ENCODE measurements around the gene SKAP2.

DNA sequence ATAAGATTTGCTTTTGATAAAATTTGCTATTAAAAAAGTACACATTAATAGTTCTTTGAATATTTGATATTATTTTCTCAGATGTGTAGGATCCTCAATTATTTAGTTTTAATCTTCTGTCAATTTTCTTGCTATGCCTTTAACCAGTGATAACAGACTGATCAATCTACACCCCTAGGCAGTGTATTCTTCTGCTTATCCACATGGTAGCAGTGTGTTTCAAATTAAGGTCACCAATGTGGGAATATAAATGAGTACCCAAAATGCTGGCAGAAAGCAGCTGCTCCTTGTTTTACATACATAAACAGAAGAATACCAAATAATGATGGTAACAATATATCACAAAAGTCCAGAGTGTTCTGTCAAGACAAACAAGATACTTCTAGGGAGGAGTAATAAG is 87.0 kb downstream of the SKAP2 start:
- TF ChIP-seq, protein P1, sequence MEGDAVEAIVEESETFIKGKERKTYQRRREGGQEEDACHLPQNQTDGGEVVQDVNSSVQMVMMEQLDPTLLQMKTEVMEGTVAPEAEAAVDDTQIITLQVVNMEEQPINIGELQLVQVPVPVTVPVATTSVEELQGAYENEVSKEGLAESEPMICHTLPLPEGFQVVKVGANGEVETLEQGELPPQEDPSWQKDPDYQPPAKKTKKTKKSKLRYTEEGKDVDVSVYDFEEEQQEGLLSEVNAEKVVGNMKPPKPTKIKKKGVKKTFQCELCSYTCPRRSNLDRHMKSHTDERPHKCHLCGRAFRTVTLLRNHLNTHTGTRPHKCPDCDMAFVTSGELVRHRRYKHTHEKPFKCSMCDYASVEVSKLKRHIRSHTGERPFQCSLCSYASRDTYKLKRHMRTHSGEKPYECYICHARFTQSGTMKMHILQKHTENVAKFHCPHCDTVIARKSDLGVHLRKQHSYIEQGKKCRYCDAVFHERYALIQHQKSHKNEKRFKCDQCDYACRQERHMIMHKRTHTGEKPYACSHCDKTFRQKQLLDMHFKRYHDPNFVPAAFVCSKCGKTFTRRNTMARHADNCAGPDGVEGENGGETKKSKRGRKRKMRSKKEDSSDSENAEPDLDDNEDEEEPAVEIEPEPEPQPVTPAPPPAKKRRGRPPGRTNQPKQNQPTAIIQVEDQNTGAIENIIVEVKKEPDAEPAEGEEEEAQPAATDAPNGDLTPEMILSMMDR (IDR thresholded peaks at IDR 0.05), result no peak
- no peak for TF ChIP-seq TFCP2L1 (CRISPR knock-in tag; IDR thresholded peaks at IDR 0.05)
- TF ChIP-seq HOXB13 (CRISPR knock-in tag; IDR thresholded peaks at IDR 0.05; ENCODE audit: low read depth), result no peak
- no peak for TF ChIP-seq ZFP36 (IDR thresholded peaks at IDR 0.05; ENCODE audit: borderline replicate concordance, partially characterized antibody)
- TF ChIP-seq HDAC2 (IDR thresholded peaks at IDR 0.05), result no peak
- TF ChIP-seq, protein P2, sequence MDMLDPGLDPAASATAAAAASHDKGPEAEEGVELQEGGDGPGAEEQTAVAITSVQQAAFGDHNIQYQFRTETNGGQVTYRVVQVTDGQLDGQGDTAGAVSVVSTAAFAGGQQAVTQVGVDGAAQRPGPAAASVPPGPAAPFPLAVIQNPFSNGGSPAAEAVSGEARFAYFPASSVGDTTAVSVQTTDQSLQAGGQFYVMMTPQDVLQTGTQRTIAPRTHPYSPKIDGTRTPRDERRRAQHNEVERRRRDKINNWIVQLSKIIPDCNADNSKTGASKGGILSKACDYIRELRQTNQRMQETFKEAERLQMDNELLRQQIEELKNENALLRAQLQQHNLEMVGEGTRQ (IDR thresholded peaks at IDR 0.05), result no peak
- TF ChIP-seq CBX8 (IDR thresholded peaks at IDR 0.05), result no peak
- no peak for TF ChIP-seq ESRRA (IDR thresholded peaks at IDR 0.05; ENCODE audit: borderline replicate concordance, low read length)
- no peak for TF ChIP-seq MAFK (IDR thresholded peaks at IDR 0.05; ENCODE audit: partially characterized antibody)
- TF ChIP-seq RNF2 (IDR thresholded peaks at IDR 0.05; ENCODE audit: borderline replicate concordance, low read depth), result no peak
- TF ChIP-seq POLR2AphosphoS2 (conservative IDR thresholded peaks at IDR 0.05; ENCODE audit: low read length), result no peak
- no peak for TF ChIP-seq RCOR1 (IDR thresholded peaks at IDR 0.05; ENCODE audit: low read depth, low read length)
- no peak for TF ChIP-seq EP300 (IDR thresholded peaks at IDR 0.05)

Data from A549 (cell line).